CD4-positive, alpha-beta memory T cell (primary cell): ENCODE results near the gene COL20A1. TPM values are rescaled to one million over a fixed set of nuclear protein-coding genes. Genes with fewer than 3 reads are reported as not detected.

ENCODE experiments used
- CTCF ChIA-PET: fragments of 350-600 bp; sonication (Branson Sonifier 250); formaldehyde crosslinking; loops from one replicate; lab custom pipeline; 2021; ENCODE audit warnings: inconsistent platforms; ENCODE audit not compliant: partially characterized antibody; lab: Charles Lee
- POLR2A ChIA-PET: fragments of 350-600 bp; sonication (Branson Sonifier 250); formaldehyde crosslinking; loops from one replicate; lab custom pipeline; 2021; ENCODE audit not compliant: partially characterized antibody; lab: Charles Lee
- DNase-seq, 5 donors: peaks; one replicate each; pipeline versions ENCODE4 v3.0.0 to v3.0.0-alpha.2; 2020 to 2022; ENCODE audit warnings: mixed read lengths in 1 of 5
- H3K27ac ChIP-seq: one replicate; pipeline ENCODE4 v1.7.0; 2013; ENCODE audit warnings: low read depth, low read length
- H3K27me3 ChIP-seq: 2 replicates; pipeline ENCODE4 v1.7.0; 2013; ENCODE audit warnings: mild to moderate bottlenecking, low read length, moderate library complexity; ENCODE audit not compliant: insufficient read depth
- H3K36me3 ChIP-seq: 2 replicates; pipeline ENCODE4 v1.7.0; 2013; ENCODE audit warnings: mild to moderate bottlenecking, low read length, moderate library complexity; ENCODE audit not compliant: insufficient read depth
- H3K4me1 ChIP-seq: 2 replicates; pipeline ENCODE4 v1.7.0; 2013; ENCODE audit warnings: mild to moderate bottlenecking, low read length, moderate library complexity; ENCODE audit not compliant: insufficient read depth
- H3K4me3 ChIP-seq, 2 donors: one replicate each; pipeline ENCODE4 v1.7.0; 2013; ENCODE audit warnings: low read length in 2 of 2, mild to moderate bottlenecking in 1 of 2
- H3K9me3 ChIP-seq, 2 donors: one replicate each; pipeline ENCODE4 v1.7.0; 2013; ENCODE audit warnings: low read length in 2 of 2, control low read depth in 1 of 2; ENCODE audit not compliant: control insufficient read depth in 1 of 2
- H3K27ac Mint-ChIP-seq, 7 donors: one replicate each; pipeline ENCODE4 v1.8.0; 2020 to 2021; ENCODE audit warnings: mixed read lengths in 7 of 7, mild to moderate bottlenecking in 6 of 7, inconsistent platforms in 3 of 7, moderate library complexity in 3 of 7
- H3K27me3 Mint-ChIP-seq, 2 donors: one replicate each; pipeline ENCODE4 v1.8.0; 2020 to 2021; ENCODE audit warnings: mixed read lengths in 2 of 2
- H3K36me3 Mint-ChIP-seq, 2 donors: one replicate each; pipeline ENCODE4 v1.8.0; 2020 to 2021; ENCODE audit warnings: mixed read lengths in 2 of 2, inconsistent platforms in 1 of 2, mild to moderate bottlenecking in 1 of 2
- H3K4me1 Mint-ChIP-seq, 4 donors: one replicate each; pipeline ENCODE4 v1.8.0; 2020 to 2021; ENCODE audit warnings: mixed read lengths in 4 of 4, mild to moderate bottlenecking in 1 of 4
- H3K4me3 Mint-ChIP-seq, 8 donors: one replicate each; pipeline ENCODE4 v1.8.0; 2020 to 2021; ENCODE audit warnings: mixed read lengths in 8 of 8, mild to moderate bottlenecking in 7 of 8, moderate library complexity in 6 of 8, inconsistent platforms in 3 of 8
- H3K9me3 Mint-ChIP-seq, 8 donors: one replicate each; pipeline ENCODE4 v1.8.0; 2020 to 2021; ENCODE audit warnings: mixed read lengths in 8 of 8, mild to moderate bottlenecking in 5 of 8, inconsistent platforms in 3 of 8, moderate library complexity in 1 of 8
- intact Hi-C: fragments of 100-400 bp; cut with micrococcal nuclease; formaldehyde crosslinking; loops from one replicate; pipeline ENCODE4 v1.15.1; 2023
- microRNA-seq: library from miRNA; unstranded; fragments of <30 nt; microRNA quantifications from one replicate; pipeline ENCODE4 v1.2.0, GENCODE V29; 2021; ENCODE audit warnings: borderline replicate concordance, borderline number of aligned reads, borderline microRNAs expressed, mixed read lengths
- polyA plus RNA-seq, 2 donors: library from polyadenylated mRNA; unstranded; fragments of 300-500 nt; fragmentation: Illumina TruSeq; gene quantifications; one replicate each; pipeline ENCODE4 v1.2.3, GENCODE V29; 2021
- total RNA-seq, 2 experiments: library from RNA; stranded (reverse); gene quantifications; one replicate each; pipeline ENCODE4 v1.2.3, GENCODE V29; 2021

COL20A1 gene
- total and polyA plus RNA-seq, 4 experiments from 2014 or later, result 0.11 TPM; not detected in 3

DNA sequence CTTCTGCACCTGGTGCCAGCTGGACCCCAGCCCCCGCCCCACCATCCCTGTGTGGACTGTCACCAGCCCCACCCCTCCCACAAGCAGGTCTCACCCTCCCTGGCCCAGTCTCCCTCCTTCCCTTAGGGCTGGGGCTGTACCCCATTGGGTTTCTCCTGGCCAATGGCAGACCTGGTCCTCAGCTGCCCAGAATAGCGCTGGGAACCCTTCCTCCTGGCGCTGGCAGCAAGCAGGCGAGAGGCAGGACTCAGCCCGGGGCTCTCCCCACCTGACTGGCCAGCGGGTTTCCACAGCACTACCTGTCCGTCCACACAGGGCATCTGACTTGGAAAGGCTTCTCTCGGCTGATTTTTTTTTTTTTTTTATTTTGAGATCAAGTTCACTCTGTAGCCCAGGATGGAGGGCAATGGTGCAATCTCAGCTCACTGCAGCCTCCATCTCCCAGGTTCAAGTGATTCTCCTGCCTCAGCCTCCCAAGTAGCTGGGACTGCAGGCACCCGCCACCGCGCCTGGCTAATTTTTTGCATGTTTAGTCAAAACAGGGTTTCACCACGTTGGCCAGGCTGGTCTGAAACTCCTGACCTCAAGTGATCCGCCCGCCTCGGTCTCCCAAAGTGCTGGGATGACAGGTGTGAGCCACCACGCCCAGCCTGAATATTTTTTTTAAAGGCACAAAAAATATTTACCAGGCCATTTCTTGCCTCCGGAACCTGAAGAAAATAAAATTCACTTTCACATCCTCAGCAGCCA, 89.7 kb downstream of the COL20A1 start:
- Mint-ChIP-seq H3K27ac (no peak overlapping the region), H3K27me3 (peaks cover 9 to 11% of the 10 kb centered on the region in 2 donors), H3K9me3 (peaks cover 0 to 18% (median 10%) of the 10 kb centered on the region in 8 donors), H3K36me3 (peaks cover 0 to 4% of the 10 kb centered on the region in 2 donors), H3K4me3 (no peak overlapping the region), H3K4me1 (no peaks in the 10 kb centered on the region)
- H3K27me3 ChIP-seq, result no peaks in the 10 kb centered on the region
- H3K27ac ChIP-seq, result no peak overlapping the region
- ChIA-PET POLR2A (no interaction called here), CTCF (interaction anchor here (0.9 to 3.8 kb wide), 3 partner anchors 72 to 159 kb away, joined by 4 to 44 read pairs (median 6); partner anchors contain the start of gene ARFGAP1)
- H3K9me3 ChIP-seq, result peaks cover 0 to 6% of the 10 kb centered on the region in 2 donors
- H3K4me3 ChIP-seq, result no peak overlapping the region
- no peaks in the 10 kb centered on the region for H3K36me3 ChIP-seq
- no peaks in the 10 kb centered on the region for H3K4me1 ChIP-seq
- intact Hi-C loops, result no loop called here
- DNase-seq, result no peak

DNA sequence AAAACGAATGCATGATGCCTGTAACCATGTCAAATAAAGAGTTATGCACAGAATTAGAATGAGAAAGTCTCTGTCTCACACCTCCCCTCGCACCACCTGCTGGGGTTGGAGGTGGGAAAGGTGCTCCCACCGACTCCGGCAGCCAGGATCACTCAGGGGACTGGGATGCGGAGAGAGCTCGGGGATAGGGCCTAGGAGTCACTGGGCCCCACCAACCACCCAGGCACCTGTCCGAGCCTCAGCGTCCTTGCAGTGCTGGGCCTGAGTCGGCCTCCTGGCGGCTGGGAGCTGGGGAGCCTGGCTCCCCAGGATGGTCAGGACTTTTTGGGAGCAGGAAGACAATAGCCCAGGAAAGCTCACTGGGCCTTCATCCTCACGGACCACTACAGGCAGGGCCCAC, 90.6 kb downstream of the COL20A1 start:
- DNase-seq, result no peak
- Mint-ChIP-seq H3K4me1 (no peaks in the 10 kb centered on the region), H3K27me3 (peaks cover 9 to 10% of the 10 kb centered on the region in 2 donors), H3K36me3 (peaks cover 0 to 4% of the 10 kb centered on the region in 2 donors), H3K9me3 (peaks cover 0 to 18% (median 10%) of the 10 kb centered on the region in 8 donors), H3K4me3 (no peak overlapping the region), H3K27ac (no peak overlapping the region)
- Histone ChIP-seq H3K4me3 (no peak overlapping the region), H3K9me3 (peaks cover 0 to 6% of the 10 kb centered on the region in 2 donors), H3K27me3 (no peaks in the 10 kb centered on the region), H3K36me3 (no peaks in the 10 kb centered on the region), H3K27ac (no peak overlapping the region), H3K4me1 (no peaks in the 10 kb centered on the region)
- ChIA-PET CTCF (interaction anchor here (1.4 kb wide), 1 partner anchor 160 kb away, joined by 4 read pairs; no protein-coding TSS in a partner anchor), POLR2A (no interaction called here)
- intact Hi-C loops, result no loop called here

DNA sequence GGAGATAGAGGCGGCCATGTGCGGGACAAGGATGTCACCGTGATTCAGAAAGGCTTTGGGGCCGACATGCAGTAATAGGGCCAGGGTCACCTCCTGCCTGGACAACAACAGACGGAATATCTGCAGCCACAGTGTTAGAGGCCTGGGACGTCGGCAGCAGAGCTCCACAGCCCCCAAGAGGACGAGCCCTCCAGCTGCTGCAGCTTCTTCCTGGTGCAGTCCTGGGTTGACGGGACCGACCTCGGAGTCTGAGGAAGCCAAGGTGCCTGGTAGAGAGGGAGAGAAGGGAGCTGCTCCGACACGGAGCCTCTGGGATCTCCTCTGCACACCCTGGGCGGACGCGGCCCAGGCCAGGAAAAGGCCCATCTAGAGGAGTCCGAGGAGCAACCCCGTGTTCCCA, 91.3 kb downstream of the COL20A1 start:
- CTCF ChIA-PET, result interaction anchor here (1.4 kb wide), 1 partner anchor 161 kb away, joined by 4 read pairs; no protein-coding TSS in a partner anchor

More for the DNA sequence above, 91.3 kb downstream of the COL20A1 start:
- no peak for DNase-seq
- no peaks in the 10 kb centered on the region for H3K36me3 ChIP-seq
- intact Hi-C loops, result no loop called here
- H3K4me1 ChIP-seq, result no peaks in the 10 kb centered on the region
- peaks cover 0 to 20% (median 10%) of the 10 kb centered on the region in 8 donors for H3K9me3 Mint-ChIP-seq
- H3K36me3 Mint-ChIP-seq, result peaks cover 0 to 4% of the 10 kb centered on the region in 2 donors
- H3K4me3 ChIP-seq, result no peak overlapping the region
- no peak overlapping the region for H3K27ac ChIP-seq
- POLR2A ChIA-PET, result no interaction called here
- H3K27me3 ChIP-seq, result no peaks in the 10 kb centered on the region
- peaks cover 5 to 6% of the 10 kb centered on the region in 2 donors for H3K27me3 Mint-ChIP-seq
- no peak overlapping the region for H3K27ac Mint-ChIP-seq
- H3K4me3 Mint-ChIP-seq, result no peak overlapping the region
- peaks cover 0 to 6% of the 10 kb centered on the region in 2 donors for H3K9me3 ChIP-seq
- H3K4me1 Mint-ChIP-seq, result no peaks in the 10 kb centered on the region

Small RNA genes lying within 50 kb of the gene (microRNA-seq; reads per million reads assigned to microRNA genes)
- not detected for gene MIR4326

Other genes with a start within 250 kb of the COL20A1 start
- gene YTHDF1, start 77.1 kb upstream of the COL20A1 start, total RNA-seq, result 10 to 100 TPM; 47.7 to 48.1 TPM
- gene YTHDF1, start 77.1 kb upstream of the COL20A1 start, polyA plus RNA-seq, result 10 to 100 TPM; 21.1 to 43.2 TPM
- gene BIRC7, start 57.3 kb upstream of the COL20A1 start, total RNA-seq, result not detected
- gene BIRC7, start 57.3 kb upstream of the COL20A1 start, polyA plus RNA-seq, result not detected
- gene NKAIN4, start 38.7 kb upstream of the COL20A1 start, total RNA-seq, result not detected
- not detected for gene NKAIN4, start 38.7 kb upstream of the COL20A1 start, polyA plus RNA-seq
- 100 to 1,000 TPM; 113 to 120 TPM for gene ARFGAP1, start 20.4 kb upstream of the COL20A1 start, total RNA-seq
- gene ARFGAP1, start 20.4 kb upstream of the COL20A1 start, polyA plus RNA-seq, result 10 to 100 TPM; 11.5 to 26.0 TPM
- not detected for gene CHRNA4, start 68.2 kb downstream of the COL20A1 start, total RNA-seq
- not detected for gene CHRNA4, start 68.2 kb downstream of the COL20A1 start, polyA plus RNA-seq
- gene KCNQ2, start 179.5 kb downstream of the COL20A1 start, total RNA-seq, result not detected
- gene KCNQ2, start 179.5 kb downstream of the COL20A1 start, polyA plus RNA-seq, result not detected
- under 1 TPM; 0.36 to 0.81 TPM for gene EEF1A2, start 205.9 kb downstream of the COL20A1 start, total RNA-seq
- gene EEF1A2, start 205.9 kb downstream of the COL20A1 start, polyA plus RNA-seq, result not detected
- 100 to 1,000 TPM; 208 to 229 TPM for gene PPDPF, start 227.6 kb downstream of the COL20A1 start, total RNA-seq
- 100 to 1,000 TPM in 1 of 2 donors, 10 to 100 TPM in 1; 29.4 to 152 TPM for gene PPDPF, start 227.6 kb downstream of the COL20A1 start, polyA plus RNA-seq
- gene PTK6, start 244.2 kb downstream of the COL20A1 start, total RNA-seq, result not detected
- under 1 TPM; 0.31 to 0.59 TPM for gene PTK6, start 244.2 kb downstream of the COL20A1 start, polyA plus RNA-seq